Measurements from ENCODE around the gene TRPM7. TPM values are rescaled to one million over a fixed set of nuclear protein-coding genes. Genes with fewer than 3 reads are reported as not detected.
A peak's percentile ranks its signal among the peaks of the same experiment; 100 is the strongest.

TRPM7 gene, protein sequence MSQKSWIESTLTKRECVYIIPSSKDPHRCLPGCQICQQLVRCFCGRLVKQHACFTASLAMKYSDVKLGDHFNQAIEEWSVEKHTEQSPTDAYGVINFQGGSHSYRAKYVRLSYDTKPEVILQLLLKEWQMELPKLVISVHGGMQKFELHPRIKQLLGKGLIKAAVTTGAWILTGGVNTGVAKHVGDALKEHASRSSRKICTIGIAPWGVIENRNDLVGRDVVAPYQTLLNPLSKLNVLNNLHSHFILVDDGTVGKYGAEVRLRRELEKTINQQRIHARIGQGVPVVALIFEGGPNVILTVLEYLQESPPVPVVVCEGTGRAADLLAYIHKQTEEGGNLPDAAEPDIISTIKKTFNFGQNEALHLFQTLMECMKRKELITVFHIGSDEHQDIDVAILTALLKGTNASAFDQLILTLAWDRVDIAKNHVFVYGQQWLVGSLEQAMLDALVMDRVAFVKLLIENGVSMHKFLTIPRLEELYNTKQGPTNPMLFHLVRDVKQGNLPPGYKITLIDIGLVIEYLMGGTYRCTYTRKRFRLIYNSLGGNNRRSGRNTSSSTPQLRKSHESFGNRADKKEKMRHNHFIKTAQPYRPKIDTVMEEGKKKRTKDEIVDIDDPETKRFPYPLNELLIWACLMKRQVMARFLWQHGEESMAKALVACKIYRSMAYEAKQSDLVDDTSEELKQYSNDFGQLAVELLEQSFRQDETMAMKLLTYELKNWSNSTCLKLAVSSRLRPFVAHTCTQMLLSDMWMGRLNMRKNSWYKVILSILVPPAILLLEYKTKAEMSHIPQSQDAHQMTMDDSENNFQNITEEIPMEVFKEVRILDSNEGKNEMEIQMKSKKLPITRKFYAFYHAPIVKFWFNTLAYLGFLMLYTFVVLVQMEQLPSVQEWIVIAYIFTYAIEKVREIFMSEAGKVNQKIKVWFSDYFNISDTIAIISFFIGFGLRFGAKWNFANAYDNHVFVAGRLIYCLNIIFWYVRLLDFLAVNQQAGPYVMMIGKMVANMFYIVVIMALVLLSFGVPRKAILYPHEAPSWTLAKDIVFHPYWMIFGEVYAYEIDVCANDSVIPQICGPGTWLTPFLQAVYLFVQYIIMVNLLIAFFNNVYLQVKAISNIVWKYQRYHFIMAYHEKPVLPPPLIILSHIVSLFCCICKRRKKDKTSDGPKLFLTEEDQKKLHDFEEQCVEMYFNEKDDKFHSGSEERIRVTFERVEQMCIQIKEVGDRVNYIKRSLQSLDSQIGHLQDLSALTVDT (N-terminal part only)
- total RNA-seq (2016; rRNA removed; fragmentation: Illumina TruSeq; extraction: Trizol) (31.7 and 36.0 TPM in 2 replicates), polyA plus RNA-seq (2011; rRNA removed) (10.3 and 11.0 TPM in 2 replicates), polyA minus RNA-seq (2011; rRNA and poly(A)+ RNA removed; ENCODE audit: low replicate concordance) (10.4 and 25.6 TPM in 2 replicates), Bru-seq, nascent RNA (percentile 82 among the genes with signal in this experiment), BruChase-seq, experiment 1, labeled RNA remaining after a 6-hour chase (percentile 88 among the genes with signal in this experiment), BruChase-seq, experiment 2, labeled RNA remaining after a 2-hour chase (percentile 88 among the genes with signal in this experiment)
- 20.0 and 27.4 TPM in 2 replicates for total RNA-seq (2016; cell fraction: cytosol; rRNA removed; fragmentation: Illumina TruSeq; extraction: Trizol; ENCODE audit: low read depth)
- total RNA-seq (2016; cell fraction: insoluble cytoplasmic fraction; rRNA removed; fragmentation: Illumina TruSeq; extraction: Trizol) = 29.5 and 34.2 TPM in 2 replicates
- total RNA-seq (2016; cell fraction: membrane; rRNA removed; fragmentation: Illumina TruSeq; extraction: Trizol) = 13.8 and 21.5 TPM in 2 replicates
- total RNA-seq (2016; cell fraction: nucleus; rRNA removed; fragmentation: Illumina TruSeq; extraction: Trizol) = 55.5 and 65.2 TPM in 2 replicates
- 2.5 and 5.2 TPM in 2 replicates for polyA plus RNA-seq (2011; cell fraction: cytosol; rRNA removed)
- 13.1 and 16.3 TPM in 2 replicates for polyA plus RNA-seq (2011; cell fraction: nucleus; rRNA removed)
- polyA plus RNA-seq (2012) = 13.3 and 15.9 TPM in 2 replicates
- 0.60 and 0.96 TPM in 2 replicates for polyA plus RNA-seq (2016; cell fraction: cytosol; fragmentation: Illumina TruSeq; extraction: Trizol; ENCODE audit: low read depth)
- polyA plus RNA-seq (2016; cell fraction: insoluble cytoplasmic fraction; fragmentation: Illumina TruSeq; extraction: Trizol; ENCODE audit: low read depth) = 20.5 and 21.0 TPM in 2 replicates
- polyA plus RNA-seq (2016; cell fraction: membrane; fragmentation: Illumina TruSeq; extraction: Trizol; ENCODE audit: low read depth) = 3.7 and 4.0 TPM in 2 replicates
- 39.3 and 41.4 TPM in 2 replicates for polyA plus RNA-seq (2016; cell fraction: nucleus; fragmentation: Illumina TruSeq; extraction: Trizol; ENCODE audit: insufficient read depth, low read depth)
- polyA minus RNA-seq (2011; cell fraction: cytosol; rRNA and poly(A)+ RNA removed) = 12.9 and 15.3 TPM in 2 replicates
- 95.0 and 116 TPM in 2 replicates for polyA minus RNA-seq (2011; cell fraction: nucleus; rRNA and poly(A)+ RNA removed)
- long read RNA-seq, experiment 1, partial matches to known transcripts = 3 of 4 reads
- long read RNA-seq, experiment 1, other reads (novel, unspliced or antisense) = 1 of 4 reads
- long read RNA-seq, experiment 2, partial matches to known transcripts = 2 of 15 reads
- long read RNA-seq, experiment 2, other reads (novel, unspliced or antisense) = 13 of 15 reads

DNA sequence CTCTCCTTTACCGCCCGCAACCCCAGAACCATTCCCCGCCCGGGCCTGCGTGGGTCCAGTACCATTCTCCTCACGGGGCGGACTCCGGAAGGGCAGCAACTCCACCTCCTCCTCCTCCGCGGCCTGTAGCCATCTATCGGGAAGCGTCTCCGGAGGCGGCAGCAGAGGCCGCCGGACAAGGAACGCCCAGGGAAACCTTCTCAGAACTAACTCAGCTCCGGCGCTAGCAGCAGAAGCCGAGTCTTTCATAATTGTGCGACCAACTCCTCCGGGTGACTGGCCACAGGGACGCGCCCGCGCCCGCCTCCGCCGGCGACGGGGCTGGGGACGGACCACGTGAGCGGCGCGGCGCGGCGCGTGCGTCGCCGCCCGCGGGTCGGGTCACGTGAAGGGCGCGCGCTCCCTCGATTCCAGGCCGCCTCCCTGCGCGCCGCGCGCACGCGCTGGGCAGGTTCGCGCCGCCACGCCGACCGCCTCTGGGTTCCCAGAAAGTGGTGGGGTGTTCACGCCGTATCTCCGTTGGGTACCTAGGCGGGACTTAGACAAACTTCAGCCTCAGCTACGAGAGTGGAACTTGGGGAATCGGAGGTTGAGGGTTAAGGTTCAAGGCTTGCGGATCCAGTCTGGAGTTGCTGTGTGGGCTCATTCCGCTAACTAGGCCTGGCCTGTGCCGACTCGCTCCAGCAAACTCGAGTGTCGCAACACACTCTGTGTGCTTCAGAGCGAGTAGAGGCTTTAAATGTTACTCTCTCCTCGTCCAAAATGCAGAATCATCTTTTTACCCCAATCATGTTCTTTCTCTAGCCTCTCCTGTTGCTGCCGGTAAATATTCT is at the start of gene TRPM7:
TSS of gene TRPM7 (minus strand) at position 329 of the 833 bp plus-strand sequence. CDS start at position 65, 264 bp downstream.
- no peaks in the 10 kb centered on the region; a peak in 1 of 5 replicates for H3K36me3 ChIP-seq (replicated peaks in 1 of 2; ENCODE audit: control insufficient read depth in 1 of 2, insufficient read depth in 2 of 2, low read length in 2 of 2)
- CTCF ChIA-PET (ENCODE audit: low intra/inter-chr PET ratio, low total read pairs) = no interaction called here
- peaks cover 45% of the 10 kb centered on the region for H3K4me1 ChIP-seq (ENCODE audit: insufficient read depth, low read length)
- H3K79me2 ChIP-seq (ENCODE audit: insufficient read depth, low read length) = peaks cover 44% of the 10 kb centered on the region
- POLR2A ChIA-PET = interaction anchor here (0.6 to 1.3 kb wide), 3 partner anchors 20 to 77 kb away, joined by 3 to 4 read pairs (median 4); no protein-coding TSS in a partner anchor
- H4K20me1 ChIP-seq (ENCODE audit: insufficient read depth, low read length) = peaks cover 6% of the 10 kb centered on the region; the same call in 1 of the 2 replicates
- peak; percentile 90 for ATAC-seq
- H3K27ac ChIP-seq (ENCODE audit: extremely low read length, insufficient read depth, low read length) = peak within 1 kb of the TSS; percentile 94
- peak; percentile 73 for DNase-seq (ENCODE audit: low spot score)
- no TSS peak for BruUV-seq (replicated peaks)
- H3K9ac ChIP-seq (ENCODE audit: insufficient read depth, low read depth, low read length) = peak within 1 kb of the TSS; percentile 94
- H3K9me3 ChIP-seq (ENCODE audit: low read length) = no peaks in the 10 kb centered on the region
- WGBS (ENCODE audit: low lambda C conversion rate) = 1% methylated on average over 12 of the region's 80 CpGs
- H2AFZ ChIP-seq (ENCODE audit: low read length) = peak within 1 kb of the TSS; percentile 90
- H3K4me3 ChIP-seq (replicated peaks in 1 of 3; ENCODE audit: insufficient read depth in 1 of 3, low read depth in 2 of 3, low read length in 3 of 3) = peak within 1 kb of the TSS; percentile 65 to 90 (median 86)
- peak within 1 kb of the TSS; percentile 88 for H3K4me2 ChIP-seq (ENCODE audit: low read depth, low read length)
- in situ Hi-C loops (cut with HindIII; ENCODE audit: extremely low pct_ligation_motif_present, low pct_unique_long_range_greater_than_20kb) = no loop called here
- no peaks in the 10 kb centered on the region; a peak in 1 of 5 replicates for H3K27me3 ChIP-seq (ENCODE audit: control insufficient read depth in 1 of 2, insufficient read depth in 2 of 2, low read length in 2 of 2)
- peak; percentile 70 for FAIRE-seq
- intact Hi-C loops (cut with micrococcal nuclease; ENCODE audit: unreplicated experiment) = loop anchor here (5.0 kb wide), 1 partner anchor 81 kb away; the partner anchor contains the start of gene SPPL2A
- TF ChIP-seq FOXK1 (CRISPR knock-in tag; IDR thresholded peaks at IDR 0.05; ENCODE audit: borderline replicate concordance, low read depth) (no peak), ZNF446 (CRISPR knock-in tag; IDR thresholded peaks at IDR 0.05) (no peak; the same call in 1 of the 2 replicates), SMAD1 (CRISPR knock-in tag; IDR thresholded peaks at IDR 0.05; ENCODE audit: borderline replicate concordance, low read depth) (no peak), ZNF264 (CRISPR knock-in tag; IDR thresholded peaks at IDR 0.05) (peak; percentile 56; the same call in 1 of the 2 replicates), ZNF337 (CRISPR knock-in tag; IDR thresholded peaks at IDR 0.05; ENCODE audit: borderline replicate concordance, low read depth) (0 out of 2 replicates have a peak, but pooled peaks have one; percentile 41), ZNF562 (CRISPR knock-in tag; IDR thresholded peaks at IDR 0.05; ENCODE audit: borderline replicate concordance) (no peak), KLF16 (CRISPR knock-in tag; IDR thresholded peaks at IDR 0.05) (0 out of 4 replicates have a peak, but pooled peaks have one; percentile 22 to 39)
- TF ChIP-seq, protein P1, sequence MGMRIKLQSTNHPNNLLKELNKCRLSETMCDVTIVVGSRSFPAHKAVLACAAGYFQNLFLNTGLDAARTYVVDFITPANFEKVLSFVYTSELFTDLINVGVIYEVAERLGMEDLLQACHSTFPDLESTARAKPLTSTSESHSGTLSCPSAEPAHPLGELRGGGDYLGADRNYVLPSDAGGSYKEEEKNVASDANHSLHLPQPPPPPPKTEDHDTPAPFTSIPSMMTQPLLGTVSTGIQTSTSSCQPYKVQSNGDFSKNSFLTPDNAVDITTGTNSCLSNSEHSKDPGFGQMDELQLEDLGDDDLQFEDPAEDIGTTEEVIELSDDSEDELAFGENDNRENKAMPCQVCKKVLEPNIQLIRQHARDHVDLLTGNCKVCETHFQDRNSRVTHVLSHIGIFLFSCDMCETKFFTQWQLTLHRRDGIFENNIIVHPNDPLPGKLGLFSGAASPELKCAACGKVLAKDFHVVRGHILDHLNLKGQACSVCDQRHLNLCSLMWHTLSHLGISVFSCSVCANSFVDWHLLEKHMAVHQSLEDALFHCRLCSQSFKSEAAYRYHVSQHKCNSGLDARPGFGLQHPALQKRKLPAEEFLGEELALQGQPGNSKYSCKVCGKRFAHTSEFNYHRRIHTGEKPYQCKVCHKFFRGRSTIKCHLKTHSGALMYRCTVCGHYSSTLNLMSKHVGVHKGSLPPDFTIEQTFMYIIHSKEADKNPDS (CRISPR knock-in tag; IDR thresholded peaks at IDR 0.05) = no peak
